T-helper 22 cell (primary cell): ENCODE results near the gene DOCK10.
A peak's percentile ranks its signal among the peaks of the same experiment; 100 is the strongest.
"Not testable (repeated sequence)": the region's sequence is repeated elsewhere in the genome, so short reads cannot be mapped to it uniquely, and the experiment has no call there.

Experiments used
- DNase-seq: peaks from one replicate; pipeline ENCODE4 v3.0.0-alpha.2; 2020; ENCODE audit warnings: low read depth

Gene DOCK10

GRCh38 chr2:225041851-225042799 is at the start of gene DOCK10:
Gene DOCK10 (minus strand): TSS chr2:225042468. CDS start chr2:225042374, 94 bp downstream.
- DNase-seq, result peak; percentile 34

GRCh38 chr2:225091336-225091735 is 49.1 kb upstream of the DOCK10 start:
- no peak for DNase-seq

GRCh38 chr2:225090746-225091145 is 48.5 kb upstream of the DOCK10 start:
- DNase-seq, result no peak

- DNase-seq, result no peak
These were observed 44.6 kb upstream of the DOCK10 start for GRCh38 chr2:225086915-225087314.

GRCh38 chr2:225086439-225086838 is 44.2 kb upstream of the DOCK10 start:
- DNase-seq, result no peak

GRCh38 chr2:225083276-225083675 is 41.0 kb upstream of the DOCK10 start:
- DNase-seq, result no peak

- DNase-seq, result no peak
These were observed 33.9 kb upstream of the DOCK10 start for GRCh38 chr2:225076125-225076524.

GRCh38 chr2:225074919-225075681 is 32.8 kb upstream of the DOCK10 start:
- no peak for DNase-seq

- DNase-seq, result no peak
These were observed 32.1 kb upstream of the DOCK10 start for GRCh38 chr2:225074366-225074765.

- no peak for DNase-seq
These were observed 30.9 kb upstream of the DOCK10 start for GRCh38 chr2:225073198-225073597.

- no peak for DNase-seq
These were observed 30.2 kb upstream of the DOCK10 start for GRCh38 chr2:225072444-225072843.

GRCh38 chr2:225070811-225071210 is 28.5 kb upstream of the DOCK10 start:
- DNase-seq, result no peak

- DNase-seq, result no peak
These were observed 27.7 kb upstream of the DOCK10 start for GRCh38 chr2:225069966-225070365.

GRCh38 chr2:225069477-225069876 is 27.2 kb upstream of the DOCK10 start:
- DNase-seq, result no peak

- DNase-seq, result no peak
These were observed 23.6 kb upstream of the DOCK10 start for GRCh38 chr2:225065882-225066281.

GRCh38 chr2:225064928-225065327 is 22.7 kb upstream of the DOCK10 start:
- no peak for DNase-seq

- no peak for DNase-seq
These were observed 22.1 kb upstream of the DOCK10 start for GRCh38 chr2:225064362-225064761.

- no peak for DNase-seq
These were observed 14.2 kb upstream of the DOCK10 start for GRCh38 chr2:225056330-225057073.

GRCh38 chr2:225055714-225056113 is 13.4 kb upstream of the DOCK10 start:
- no peak for DNase-seq

- no peak for DNase-seq
These were observed 10.4 kb upstream of the DOCK10 start for GRCh38 chr2:225052703-225053102.

- not testable (repeated sequence) for DNase-seq
These were observed 5.2 kb upstream of the DOCK10 start for GRCh38 chr2:225047502-225047901.

- no peak for DNase-seq
These were observed 516 bp upstream of the DOCK10 start for GRCh38 chr2:225042800-225043167.
